H1 (cell line): ENCODE results near the gene MCMBP. TPM values are rescaled to one million over a fixed set of nuclear protein-coding genes. Genes with fewer than 3 reads are reported as not detected.

Source experiments
- CTCF ChIA-PET: fragments of 300-600 bp; sonication (Branson Sonifier 250); formaldehyde crosslinking; loops from one replicate; lab custom pipeline; 2021; ENCODE audit not compliant: partially characterized antibody; lab: Charles Lee
- POLR2A ChIA-PET: fragments of 300-600 bp; sonication (Branson Sonifier 250); formaldehyde crosslinking; loops from one replicate; lab custom pipeline; 2021; ENCODE audit warnings: inconsistent platforms; ENCODE audit not compliant: partially characterized antibody; lab: Charles Lee
- DNase-seq, 2 experiments: peaks; one replicate each; pipeline versions ENCODE4 v3.0.0 to v3.0.0-alpha.2; 2010 to 2022; ENCODE audit warnings: low spot score in 2 of 2, low read depth in 1 of 2, mixed read lengths in 1 of 2
- FAIRE-seq: peaks from 2 replicates; lab custom pipeline; 2011; peaks lifted over from hg19 to GRCh38; lab: Jason Lieb, UNC
- H2AFZ ChIP-seq: 2 replicates; pipeline ENCODE4 v1.8.1; 2012; ENCODE audit warnings: low read length, inconsistent platforms
- H2AK5ac ChIP-seq: 2 replicates; pipeline ENCODE4 v1.6.1; 2013; ENCODE audit warnings: low read depth, low read length
- H2BK120ac ChIP-seq: replicated peaks from 2 replicates; pipeline ENCODE3; 2013; ENCODE audit warnings: low read depth, low read length, inconsistent platforms
- H2BK12ac ChIP-seq: 2 replicates; pipeline ENCODE4 v1.6.1; 2013; ENCODE audit warnings: low read depth, low read length
- H2BK15ac ChIP-seq: 2 replicates; pipeline ENCODE4 v1.6.1; 2013; ENCODE audit warnings: low read length
- H2BK20ac ChIP-seq: 2 replicates; pipeline ENCODE4 v1.6.1; 2013; ENCODE audit warnings: low read length
- H2BK5ac ChIP-seq: 2 replicates; pipeline ENCODE4 v1.6.1; 2013; ENCODE audit warnings: low read depth, low read length
- H3K14ac ChIP-seq: 2 replicates; pipeline ENCODE4 v1.6.1; 2013; ENCODE audit warnings: inconsistent platforms; ENCODE audit not compliant: insufficient read length
- H3K18ac ChIP-seq: 2 replicates; pipeline ENCODE4 v1.6.1; 2013; ENCODE audit warnings: low read length; ENCODE audit errors: extremely low read depth
- H3K23ac ChIP-seq: 2 replicates; pipeline ENCODE4 v1.6.1; 2013; ENCODE audit warnings: inconsistent platforms; ENCODE audit not compliant: insufficient read length
- H3K23me2 ChIP-seq: 2 replicates; pipeline ENCODE4 v1.6.1; 2013; ENCODE audit warnings: low read depth, low read length
- H3K27ac ChIP-seq: 2 replicates; pipeline ENCODE4 v1.6.1; 2011; ENCODE audit warnings: low read depth, low read length, inconsistent platforms
- H3K27me3 ChIP-seq, 4 experiments: replicated peaks in 1 of 4; 1 replicate in 1 of 4; 2 replicates in 3 of 4; pipeline versions ENCODE4 v1.6.1 to v1.8.1; 2011 to 2013; ENCODE audit warnings: low read length in 3 of 4, mild to moderate bottlenecking in 3 of 4, inconsistent platforms in 2 of 4, mixed read lengths in 2 of 4, moderate library complexity in 1 of 4; ENCODE audit not compliant: control insufficient read depth in 3 of 4, insufficient read depth in 3 of 4; ENCODE audit errors: extremely low read depth in 1 of 4
- H3K36me3 ChIP-seq, 4 experiments: 2 replicates each; pipeline versions ENCODE4 v1.6.1 to v1.8.1; 2011 to 2013; ENCODE audit warnings: mild to moderate bottlenecking in 4 of 4, low read length in 3 of 4, moderate library complexity in 2 of 4, control low read depth in 1 of 4, inconsistent platforms in 1 of 4; ENCODE audit not compliant: insufficient read depth in 4 of 4, control insufficient read depth in 2 of 4
- H3K4ac ChIP-seq: replicated peaks from 2 replicates; pipeline ENCODE3; 2013; ENCODE audit warnings: low read length, low read depth, mixed read lengths, inconsistent platforms; ENCODE audit not compliant: insufficient read length
- H3K4me1 ChIP-seq, 4 experiments: replicated peaks in 1 of 4; 1 replicate in 1 of 4; 2 replicates in 3 of 4; pipeline versions ENCODE4 v1.6.1 to v1.8.1; 2011 to 2013; ENCODE audit warnings: low read length in 3 of 4, inconsistent platforms in 2 of 4, mixed read lengths in 1 of 4; ENCODE audit not compliant: insufficient read depth in 4 of 4, control insufficient read depth in 3 of 4
- H3K4me2 ChIP-seq, 2 experiments: 2 replicates each; pipeline versions ENCODE4 v1.6.1 to v1.8.1; 2011 to 2013; ENCODE audit warnings: low read depth in 2 of 2, low read length in 2 of 2, control low read depth in 1 of 2, inconsistent platforms in 1 of 2, mild to moderate bottlenecking in 1 of 2; ENCODE audit not compliant: insufficient read depth in 1 of 2
- H3K4me3 ChIP-seq, 4 experiments: fragments of 200-600, 300-600 bp in 1 of 4; sonication (generic), shearing (Covaris generic), sonication (Bioruptor Twin) in 1 of 4; 2 replicates each; pipeline versions ENCODE4 v1.5.1 to v1.8.1; 2011 to 2016; ENCODE audit warnings: low read length in 4 of 4, low read depth in 3 of 4, control low read depth in 2 of 4, inconsistent platforms in 2 of 4, mild to moderate bottlenecking in 2 of 4, mixed read lengths in 1 of 4, moderate library complexity in 1 of 4; ENCODE audit not compliant: insufficient read depth in 2 of 4; ENCODE audit errors: extremely low read depth in 1 of 4
- H3K56ac ChIP-seq: replicated peaks from 2 replicates; pipeline ENCODE3; 2013; ENCODE audit warnings: low read depth, mild to moderate bottlenecking, mixed read lengths, low read length, inconsistent platforms; ENCODE audit not compliant: insufficient read length
- H3K79me1 ChIP-seq: 2 replicates; pipeline ENCODE4 v1.6.1; 2013; ENCODE audit warnings: low read depth, low read length, control low read depth
- H3K79me2 ChIP-seq, 2 experiments: 2 replicates each; pipeline versions ENCODE4 v1.6.1 to v1.8.1; 2012 to 2013; ENCODE audit warnings: low read length in 2 of 2, mild to moderate bottlenecking in 2 of 2, inconsistent platforms in 1 of 2; ENCODE audit not compliant: insufficient read depth in 2 of 2, control insufficient read depth in 1 of 2
- H3K9ac ChIP-seq, 4 experiments: replicated peaks in 1 of 4; 1 replicate in 1 of 4; 2 replicates in 3 of 4; pipeline versions ENCODE4 v1.6.1 to v1.8.1; 2011 to 2013; ENCODE audit warnings: low read depth in 3 of 4, low read length in 3 of 4, control low read depth in 2 of 4, mild to moderate bottlenecking in 2 of 4, moderate library complexity in 2 of 4, inconsistent platforms in 1 of 4; ENCODE audit errors: extremely low read depth in 1 of 4
- H3K9me3 ChIP-seq, 2 experiments: 2 replicates each; pipeline versions ENCODE4 v1.6.1 to v1.8.1; 2012 to 2013; ENCODE audit warnings: mild to moderate bottlenecking in 2 of 2, moderate library complexity in 2 of 2, control low read depth in 1 of 2, inconsistent platforms in 1 of 2, low read depth in 1 of 2, low read length in 1 of 2, mixed read lengths in 1 of 2; ENCODE audit not compliant: insufficient read depth in 2 of 2
- H4K20me1 ChIP-seq, 2 experiments: replicated peaks in 1 of 2; 2 replicates each; pipeline versions ENCODE3 to v1.8.1; 2011 to 2013; ENCODE audit warnings: inconsistent platforms in 2 of 2, low read length in 2 of 2, mild to moderate bottlenecking in 1 of 2; ENCODE audit not compliant: insufficient read depth in 2 of 2, control insufficient read depth in 1 of 2
- H4K5ac ChIP-seq: 2 replicates; pipeline ENCODE4 v1.6.1; 2013; ENCODE audit warnings: low read length, low read depth, mixed read lengths, inconsistent platforms; ENCODE audit not compliant: insufficient read length
- H4K8ac ChIP-seq: 2 replicates; pipeline ENCODE4 v1.8.0; 2013; ENCODE audit warnings: mild to moderate bottlenecking, moderate library complexity, low read length, inconsistent platforms; ENCODE audit not compliant: insufficient read depth; ENCODE audit errors: extremely low read depth
- H4K91ac ChIP-seq: replicated peaks from 2 replicates; pipeline ENCODE3; 2013; ENCODE audit warnings: low read length, mixed read lengths, inconsistent platforms; ENCODE audit not compliant: insufficient read length
- KDM4A ChIP-seq: IDR thresholded peaks from one replicate; pipeline ENCODE4 v1.7.1; 2012; ENCODE audit warnings: low read depth, mild to moderate bottlenecking, moderate library complexity, low read length, inconsistent platforms; ENCODE audit not compliant: severe bottlenecking
- WGBS, 2 experiments: shearing (Covaris generic) in 1 of 2; methylation state at CpG; one replicate each; pipeline versions ENCODE4 v1.1.6 to v1.1.7; 2013 to 2015; ENCODE audit warnings: low lambda C conversion rate in 2 of 2, mixed read lengths in 2 of 2, inconsistent platforms in 1 of 2, low coverage in 1 of 2, missing lambda C conversion rate in 1 of 2; ENCODE audit not compliant: insufficient replicate concordance in 2 of 2, insufficient coverage in 1 of 2, insufficient read length in 1 of 2; ENCODE audit errors: extremely low coverage in 1 of 2, missing lambda C conversion rate in 1 of 2; 5-methylcytosine and 5-hydroxymethylcytosine counted together
- polyA plus RNA-seq, 7 experiments: library from polyadenylated mRNA; depleted of rRNA in 3 of 7; stranded (reverse) in 5 of 7; unstranded in 2 of 7; fragments of >200 nt in 5 of 7; fragments of 200-250 nt in 2 of 7; gene quantifications; 1 replicate in 5 of 7; 2 replicates in 1 of 7; 4 replicates in 1 of 7; pipeline versions ENCODE4 v1.2.1 to v1.2.3, GENCODE V29; 2011 to 2013; ENCODE audit warnings: missing spikeins in 2 of 7, mixed read lengths in 2 of 7
- total RNA-seq: library from RNA; stranded (reverse); fragmentation: NEBNext Ultra II Directional; extraction: Animal tissue kit (Norgen Biotek cat#: 25700); gene quantifications from 2 replicates; pipeline ENCODE4 v1.2.1, GENCODE V29; 2021

The MCMBP gene
- total and polyA plus RNA-seq, 2 of the 8 experiments (the other 6 are each of a cell fraction or from before 2014, with no cell fraction given): 67.3 to 81.7 TPM

- H4K8ac ChIP-seq: no peak overlapping the region
- DNase-seq (no peak), FAIRE-seq (no peak)
- H4K91ac ChIP-seq: no peak overlapping the region
- no peaks in the 10 kb centered on the region for H3K9me3 ChIP-seq
- no peak overlapping the region for H2BK15ac ChIP-seq
- no peaks in the 10 kb centered on the region for H3K23me2 ChIP-seq
- no peaks in the 10 kb centered on the region for H3K27me3 ChIP-seq
- H3K36me3 ChIP-seq: peaks cover 20 to 71% (median 44%) of the 10 kb centered on the region in 4 experiments
- H4K5ac ChIP-seq: no peak overlapping the region
- no peak overlapping the region for H2BK120ac ChIP-seq
- H4K20me1 ChIP-seq: peaks cover 1 to 4% of the 10 kb centered on the region in 2 experiments
- H3K4ac ChIP-seq: no peak overlapping the region
- no peak for TF ChIP-seq KDM4A
- no peaks in the 10 kb centered on the region; the same call in 1 of the 2 replicates for H3K79me1 ChIP-seq
- POLR2A ChIA-PET: no interaction called here
- H3K27ac ChIP-seq: no peak overlapping the region
- peaks cover 0 to 12% of the 10 kb centered on the region in 2 experiments; a peak in 2 of 4 replicates for H3K79me2 ChIP-seq
- 95% methylated on average over 1 of the region's 1 CpG; no CpG with 5 or more reads in 1 of the 2 experiments for WGBS, 2 experiments
- H2BK20ac ChIP-seq: no peak overlapping the region
- H2BK12ac ChIP-seq: no peak overlapping the region
- H3K56ac ChIP-seq: no peak overlapping the region
- H3K9ac ChIP-seq: no peak overlapping the region
- no peaks in the 10 kb centered on the region for H3K4me1 ChIP-seq
- no peak overlapping the region for H3K4me2 ChIP-seq
- no peak overlapping the region for H3K4me3 ChIP-seq
- no peak overlapping the region for H3K14ac ChIP-seq
- no peak overlapping the region for H3K23ac ChIP-seq
- H2BK5ac ChIP-seq: no peak overlapping the region
- CTCF ChIA-PET: interaction anchor here (0.9 to 1.2 kb wide), 2 partner anchors 15 to 103 kb away, joined by 3 read pairs; no protein-coding TSS in a partner anchor
- H2AFZ ChIP-seq: no peak overlapping the region
- no peak overlapping the region for H3K18ac ChIP-seq
- no peak overlapping the region for H2AK5ac ChIP-seq
Measured at GRCh38 chr10:119853574-119853973, 19.1 kb downstream of the MCMBP start.
